ENCODE measurements around the gene A3GALT2.

The A3GALT2 gene

DNA sequence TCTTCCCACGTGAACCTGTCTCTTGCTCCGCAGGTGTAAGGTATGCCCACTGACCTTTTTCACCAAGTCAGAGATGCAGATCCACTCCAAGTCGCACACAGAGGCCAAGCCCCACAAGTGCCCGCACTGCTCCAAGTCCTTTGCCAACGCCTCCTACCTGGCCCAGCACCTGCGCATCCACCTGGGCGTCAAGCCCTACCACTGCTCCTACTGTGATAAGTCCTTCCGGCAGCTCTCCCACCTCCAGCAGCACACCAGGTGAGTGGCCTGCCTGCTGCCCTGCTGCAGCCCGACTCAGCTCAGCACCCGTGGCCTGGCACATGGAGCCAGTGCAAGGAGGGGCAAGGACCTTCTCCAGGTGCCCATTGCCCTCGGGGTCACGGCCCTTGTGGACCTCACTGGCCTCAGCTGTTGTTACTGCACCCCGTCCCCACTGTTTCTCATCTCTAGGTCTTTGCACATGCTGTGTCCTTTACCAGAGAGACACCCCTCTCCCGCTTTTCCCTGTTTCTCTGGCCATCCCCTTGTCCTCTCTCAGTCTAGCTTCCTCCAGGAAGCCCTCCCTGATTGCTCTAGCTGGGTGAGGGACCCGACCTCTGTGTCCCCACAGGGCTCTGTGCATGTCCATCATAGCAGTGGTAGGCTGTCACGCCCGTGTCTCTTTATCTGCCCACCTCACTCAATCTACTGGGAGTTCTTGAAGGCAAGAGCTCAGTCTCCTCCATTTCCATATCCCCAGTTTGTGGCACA, 39.2 kb downstream of the A3GALT2 start:
- TF ChIP-seq, protein P1, sequence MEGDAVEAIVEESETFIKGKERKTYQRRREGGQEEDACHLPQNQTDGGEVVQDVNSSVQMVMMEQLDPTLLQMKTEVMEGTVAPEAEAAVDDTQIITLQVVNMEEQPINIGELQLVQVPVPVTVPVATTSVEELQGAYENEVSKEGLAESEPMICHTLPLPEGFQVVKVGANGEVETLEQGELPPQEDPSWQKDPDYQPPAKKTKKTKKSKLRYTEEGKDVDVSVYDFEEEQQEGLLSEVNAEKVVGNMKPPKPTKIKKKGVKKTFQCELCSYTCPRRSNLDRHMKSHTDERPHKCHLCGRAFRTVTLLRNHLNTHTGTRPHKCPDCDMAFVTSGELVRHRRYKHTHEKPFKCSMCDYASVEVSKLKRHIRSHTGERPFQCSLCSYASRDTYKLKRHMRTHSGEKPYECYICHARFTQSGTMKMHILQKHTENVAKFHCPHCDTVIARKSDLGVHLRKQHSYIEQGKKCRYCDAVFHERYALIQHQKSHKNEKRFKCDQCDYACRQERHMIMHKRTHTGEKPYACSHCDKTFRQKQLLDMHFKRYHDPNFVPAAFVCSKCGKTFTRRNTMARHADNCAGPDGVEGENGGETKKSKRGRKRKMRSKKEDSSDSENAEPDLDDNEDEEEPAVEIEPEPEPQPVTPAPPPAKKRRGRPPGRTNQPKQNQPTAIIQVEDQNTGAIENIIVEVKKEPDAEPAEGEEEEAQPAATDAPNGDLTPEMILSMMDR (IDR thresholded peaks at IDR 0.05; ENCODE audit: insufficient read depth, low read length, missing control alignments), result no peak
- POLR2A ChIA-PET, result no interaction called here

DNA sequence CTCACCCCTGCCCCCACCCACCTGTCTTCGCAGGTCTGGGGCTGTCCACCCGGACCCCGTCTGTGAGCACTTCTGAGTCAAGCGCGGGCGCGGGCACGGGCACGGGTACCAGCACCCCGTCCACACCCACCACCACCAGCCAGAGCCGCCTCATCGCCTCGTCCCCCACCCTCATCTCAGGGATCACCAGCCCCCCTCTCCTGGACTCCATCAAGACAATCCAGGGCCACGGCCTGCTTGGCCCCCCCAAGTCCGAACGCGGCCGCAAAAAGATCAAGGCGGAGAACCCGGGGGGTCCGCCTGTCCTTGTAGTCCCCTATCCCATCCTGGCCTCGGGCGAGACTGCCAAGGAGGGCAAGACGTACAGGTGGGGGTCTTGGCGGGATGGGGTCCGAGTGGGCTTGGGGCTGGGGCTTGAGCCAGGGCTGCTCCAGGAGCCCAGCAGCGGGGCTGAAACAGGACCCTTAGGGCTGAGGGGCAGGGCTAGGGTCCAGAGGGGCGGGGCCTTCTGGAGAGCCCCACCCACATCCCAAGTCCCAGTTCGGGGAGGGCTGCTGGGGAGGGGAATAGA, 40.7 kb downstream of the A3GALT2 start:
- no peak for DNase-seq (ENCODE audit: low read depth, low spot score)
- CTCF ChIA-PET, result interaction anchor here (2.8 kb wide), 1 partner anchor 16 kb away, joined by 30 read pairs; no protein-coding TSS in a partner anchor
- POLR2A ChIA-PET, result no interaction called here
- TF ChIP-seq, protein P1 (IDR thresholded peaks at IDR 0.05; ENCODE audit: insufficient read depth, low read length, missing control alignments), result no peak
- no peak overlapping the region for H3K4me3 ChIP-seq (ENCODE audit: low read depth, low read length)

More for the DNA sequence above, 39.2 kb downstream of the A3GALT2 start:
- H3K4me3 ChIP-seq (ENCODE audit: low read depth, low read length), result no peak overlapping the region
- DNase-seq (ENCODE audit: low read depth, low spot score), result no peak
- CTCF ChIA-PET, result interaction anchor here (1.0 to 2.8 kb wide), 3 partner anchors 14 to 155 kb away, joined by 3 to 30 read pairs (median 4); no protein-coding TSS in a partner anchor

DNA sequence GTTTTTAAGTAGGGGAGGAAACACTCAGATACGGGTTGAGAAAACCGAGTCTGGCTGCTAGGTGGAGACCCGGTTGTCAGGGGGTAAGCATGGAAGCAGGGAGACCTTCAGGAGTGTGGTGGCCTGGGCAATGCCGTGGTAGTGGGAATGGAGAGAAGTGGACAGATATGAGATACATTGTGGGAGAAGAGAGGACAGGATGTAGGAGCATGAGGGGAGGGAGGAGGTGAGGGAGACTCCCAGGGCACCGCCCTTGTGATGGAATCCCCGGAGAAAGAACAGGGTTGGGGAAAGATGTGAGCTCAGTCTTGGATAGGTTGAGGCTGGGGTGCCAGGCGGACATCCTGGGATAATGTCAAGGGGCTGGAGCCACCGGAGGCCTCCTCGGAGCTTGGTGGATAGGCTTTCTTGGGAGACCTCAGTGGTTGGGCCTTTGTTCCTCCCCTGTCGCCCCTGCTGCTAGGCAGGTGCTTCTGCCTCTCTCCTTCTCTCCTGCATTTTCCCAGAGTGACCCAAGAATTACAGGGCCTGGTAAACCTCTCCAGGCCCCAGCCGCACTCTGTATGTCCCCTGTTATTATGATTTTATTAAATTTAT, 43.3 kb downstream of the A3GALT2 start:
- ChIA-PET CTCF (interaction anchor here (1.1 to 12.7 kb wide), 3 partner anchors 16 to 151 kb away, joined by 3 to 110 read pairs (median 4); no protein-coding TSS in a partner anchor), POLR2A (no interaction called here)
- TF ChIP-seq, protein P1 (IDR thresholded peaks at IDR 0.05; ENCODE audit: insufficient read depth, low read length, missing control alignments), result no peak
- H3K4me3 ChIP-seq (ENCODE audit: low read depth, low read length), result no peak overlapping the region
- no peak for DNase-seq (ENCODE audit: low read depth, low spot score)

DNA sequence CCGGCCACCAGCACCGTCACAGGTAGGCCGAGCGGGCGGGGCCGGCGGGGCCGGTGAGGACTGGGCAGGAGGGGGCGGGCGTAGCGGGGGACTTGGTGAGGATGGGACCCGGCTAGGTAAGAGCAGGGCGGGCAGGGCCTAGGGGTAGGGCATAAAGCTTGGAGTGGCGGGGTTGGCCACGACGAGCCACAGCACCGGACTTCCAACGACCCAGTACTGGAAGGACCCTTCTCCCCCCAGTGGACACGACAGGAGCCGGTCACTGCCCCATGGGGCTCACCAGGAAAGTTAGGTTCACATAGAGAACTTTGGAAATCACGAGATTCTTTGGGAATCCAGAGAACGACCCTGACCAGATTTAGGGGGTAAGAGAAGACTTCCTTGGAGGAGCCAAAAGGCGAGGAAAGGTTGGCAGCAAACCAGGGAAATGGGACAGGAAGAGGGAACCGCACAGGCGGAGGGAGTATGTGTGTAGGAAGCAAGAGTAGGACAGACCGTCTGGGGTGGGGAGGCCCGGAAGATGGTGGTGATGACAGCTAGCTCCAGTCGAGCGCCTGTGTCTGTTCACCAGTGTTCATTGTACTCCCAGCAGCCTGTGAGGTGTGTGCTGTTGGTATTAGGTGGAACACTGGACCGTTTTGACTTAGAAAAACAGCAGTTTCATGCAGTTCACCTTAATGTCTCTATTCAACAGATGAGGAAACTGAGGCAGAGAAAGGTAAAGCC, 44.2 kb downstream of the A3GALT2 start:
- ChIA-PET POLR2A (no interaction called here), CTCF (interaction anchor here (1.1 to 12.7 kb wide), 4 partner anchors 12 to 20 kb away, joined by 3 to 110 read pairs (median 4); no protein-coding TSS in a partner anchor)
- no peak for DNase-seq (ENCODE audit: low read depth, low spot score)
- H3K4me3 ChIP-seq (ENCODE audit: low read depth, low read length), result no peak overlapping the region
- TF ChIP-seq, protein P1 (IDR thresholded peaks at IDR 0.05; ENCODE audit: insufficient read depth, low read length, missing control alignments), result no peak

GRCh38 chr1:33275706-33276572, 45.0 kb downstream of the A3GALT2 start:
- DNase-seq (ENCODE audit: low read depth, low spot score), result no peak
- no peak overlapping the region for H3K4me3 ChIP-seq (ENCODE audit: low read depth, low read length)
- TF ChIP-seq, protein P1 (IDR thresholded peaks at IDR 0.05; ENCODE audit: insufficient read depth, low read length, missing control alignments), result no peak
- POLR2A ChIA-PET, result no interaction called here
- CTCF ChIA-PET, result interaction anchor here (1.1 to 12.7 kb wide), 3 partner anchors 11 to 21 kb away, joined by 3 to 110 read pairs (median 5); no protein-coding TSS in a partner anchor
